CD4-positive, alpha-beta T cell treated with Interleukin-4 for 1 hour (primary cell): ENCODE results near the gene EPHA3.

Experiments
- DNase-seq, 2 donors: peaks; one replicate each; pipeline ENCODE4 v3.0.0-alpha.2; 2020 to 2022

Gene EPHA3

GRCh38 chr3:89367166-89367565 is 259.7 kb downstream of the EPHA3 start:
- no peak for DNase-seq

- no peak for DNase-seq
Measured at GRCh38 chr3:89368846-89369245, 261.4 kb downstream of the EPHA3 start.

GRCh38 chr3:89372456-89372855 is 265.0 kb downstream of the EPHA3 start:
- DNase-seq, result no peak

GRCh38 chr3:89373434-89373833 is 266.0 kb downstream of the EPHA3 start:
- DNase-seq, result no peak

- DNase-seq, result no peak
Measured at GRCh38 chr3:89375451-89375850, 268.0 kb downstream of the EPHA3 start.

- no peak for DNase-seq
Measured at GRCh38 chr3:89380016-89380415, 272.6 kb downstream of the EPHA3 start.

- DNase-seq, result no peak
Measured at GRCh38 chr3:89392991-89393390, 285.6 kb downstream of the EPHA3 start.

GRCh38 chr3:89395456-89395855 is 288.0 kb downstream of the EPHA3 start:
- no peak for DNase-seq

- no peak for DNase-seq
Measured at GRCh38 chr3:89395996-89396395, 288.6 kb downstream of the EPHA3 start.

GRCh38 chr3:89402051-89402450 is 294.6 kb downstream of the EPHA3 start:
- DNase-seq, result no peak

GRCh38 chr3:89405176-89405575 is 297.8 kb downstream of the EPHA3 start:
- DNase-seq, result no peak

- no peak for DNase-seq
Measured at GRCh38 chr3:89405593-89405992, 298.2 kb downstream of the EPHA3 start.

- DNase-seq, result no peak
Measured at GRCh38 chr3:89411201-89411600, 303.8 kb downstream of the EPHA3 start.

GRCh38 chr3:89414270-89414669 is 306.8 kb downstream of the EPHA3 start:
- no peak for DNase-seq

- DNase-seq, result no peak
Measured at GRCh38 chr3:89419647-89420241, 312.3 kb downstream of the EPHA3 start.

- DNase-seq, result no peak
Measured at GRCh38 chr3:89426060-89426459, 318.6 kb downstream of the EPHA3 start.

GRCh38 chr3:89434621-89435380 is 327.4 kb downstream of the EPHA3 start:
- DNase-seq, result no peak

- no peak for DNase-seq
Measured at GRCh38 chr3:89436846-89437245, 329.4 kb downstream of the EPHA3 start.

GRCh38 chr3:89440386-89440785 is 333.0 kb downstream of the EPHA3 start:
- DNase-seq, result no peak

- DNase-seq, result no peak
Measured at GRCh38 chr3:89441141-89441540, 333.7 kb downstream of the EPHA3 start.

GRCh38 chr3:89446593-89446992 is 339.2 kb downstream of the EPHA3 start:
- no peak for DNase-seq

- DNase-seq, result no peak
Measured at GRCh38 chr3:89447243-89447642, 339.8 kb downstream of the EPHA3 start.

GRCh38 chr3:89449086-89449485 is 341.7 kb downstream of the EPHA3 start:
- DNase-seq, result no peak

GRCh38 chr3:89452066-89452465 is 344.6 kb downstream of the EPHA3 start:
- no peak for DNase-seq

- DNase-seq, result no peak
Measured at GRCh38 chr3:89455240-89455639, 347.8 kb downstream of the EPHA3 start.
